ENCODE results near the gene SLC18B1.
"Not testable (repeated sequence)": the region's sequence is repeated elsewhere in the genome, so short reads cannot be mapped to it uniquely, and the experiment has no call there.

SLC18B1 gene

GRCh38 chr6:132798869-132799538 is 567 bp upstream of the SLC18B1 start:
- peak; percentile 65 for DNase-seq

- no peak for DNase-seq
Observed at GRCh38 chr6:132795461-132795860, 3.0 kb downstream of the SLC18B1 start.

DNA sequence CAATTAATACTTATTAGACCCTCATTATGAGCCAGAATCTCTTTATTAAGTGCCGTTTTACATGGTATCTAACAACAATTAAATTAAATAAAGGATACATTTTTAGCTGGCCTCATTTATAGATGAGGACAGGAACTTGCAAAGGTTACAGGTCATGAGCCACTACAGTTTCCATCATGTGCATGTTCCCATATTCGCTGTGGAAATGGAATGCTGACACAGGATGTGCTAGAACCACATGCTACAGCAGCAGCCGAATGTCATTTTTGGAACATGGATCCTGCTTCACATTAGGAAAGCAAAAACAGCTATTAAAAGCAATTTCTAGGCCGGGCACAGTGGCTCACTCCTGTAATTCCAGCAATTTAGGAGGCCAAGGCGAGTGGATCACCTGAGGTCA is 5.9 kb downstream of the SLC18B1 start:
- DNase-seq, result no peak

DNA sequence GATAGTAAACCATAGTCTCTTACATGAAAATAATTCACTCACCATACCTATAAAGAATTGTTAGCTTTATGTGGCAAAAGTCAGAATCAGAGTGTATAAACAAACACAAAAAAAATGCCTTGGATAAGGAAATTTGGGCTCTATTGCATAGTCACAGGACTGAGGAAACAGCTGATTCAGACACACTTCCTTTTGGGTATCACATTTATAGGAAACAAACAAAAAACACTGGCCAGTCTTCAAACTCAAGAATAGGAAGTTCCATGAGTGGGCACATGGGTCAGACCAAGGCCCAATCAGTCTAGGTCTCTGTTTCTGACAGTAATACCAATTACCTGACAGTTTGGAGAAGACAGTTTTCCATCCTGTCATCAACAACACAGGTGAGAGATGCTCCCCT is 8.0 kb downstream of the SLC18B1 start:
- no peak for DNase-seq

DNA sequence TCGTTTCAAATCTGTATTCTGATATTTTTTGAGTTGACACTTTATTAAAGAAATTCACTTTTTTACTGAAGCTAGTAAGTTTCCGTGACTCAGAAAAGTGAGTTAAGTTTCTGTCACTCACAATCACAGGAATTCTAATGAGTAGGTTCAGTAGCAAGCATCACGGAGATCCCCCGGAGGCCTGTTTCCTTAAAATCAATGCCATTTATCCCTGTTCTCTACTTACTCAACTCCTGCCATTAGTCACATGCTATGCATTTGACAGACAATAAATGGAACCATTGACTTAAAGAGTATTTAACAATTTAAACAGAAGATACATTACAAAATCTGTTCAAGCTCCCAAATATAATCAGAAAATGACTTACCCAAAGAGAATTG is 9.1 kb downstream of the SLC18B1 start:
- DNase-seq, result no peak

GRCh38 chr6:132788658-132789395 is 9.6 kb downstream of the SLC18B1 start:
- DNase-seq, result no peak

DNA sequence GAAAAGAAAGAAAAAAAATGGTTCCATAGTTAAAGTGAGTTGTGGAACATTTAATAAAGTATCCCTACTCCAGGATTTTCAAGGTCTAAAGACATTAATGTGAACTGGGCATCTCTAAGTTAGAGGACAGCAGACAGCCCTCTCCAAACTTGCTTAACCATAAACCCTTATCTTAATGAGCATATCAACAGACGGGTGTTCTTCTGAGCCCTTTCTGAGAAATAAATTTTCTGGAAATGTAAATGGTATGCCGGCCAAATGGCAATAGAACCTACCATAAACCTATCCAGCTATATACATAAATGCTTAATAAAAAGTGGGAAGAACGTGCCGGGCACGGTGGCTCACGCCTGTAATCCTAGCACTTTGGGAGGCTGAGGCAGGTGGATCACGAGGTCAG is 12.5 kb downstream of the SLC18B1 start:
- DNase-seq, result no peak

- no peak for DNase-seq
Observed at GRCh38 chr6:132780770-132781371, 17.6 kb downstream of the SLC18B1 start.

GRCh38 chr6:132777881-132778280 is 20.6 kb downstream of the SLC18B1 start:
- DNase-seq, result not testable (repeated sequence)

- DNase-seq, result no peak
Observed at GRCh38 chr6:132768051-132768517, 30.4 kb downstream of the SLC18B1 start.

DNA sequence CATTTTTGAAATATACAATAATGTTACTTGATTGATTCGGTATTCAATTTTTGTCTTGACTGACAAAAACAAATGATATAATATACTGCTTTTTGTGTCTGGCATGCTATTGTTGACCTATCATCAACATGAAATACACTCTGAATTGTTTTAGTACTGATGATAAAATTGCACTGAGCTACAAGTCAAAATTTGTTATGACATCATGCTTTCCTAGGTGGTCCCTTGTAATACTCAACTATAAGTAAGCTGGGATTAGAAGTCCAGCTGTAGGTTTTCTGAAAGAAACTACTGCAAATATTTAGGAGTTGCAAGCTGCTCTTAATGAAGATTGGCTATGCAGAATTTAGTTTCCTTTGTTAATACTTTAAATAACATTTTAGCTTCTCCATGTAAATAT is 32.9 kb downstream of the SLC18B1 start:
- no peak for DNase-seq

DNA sequence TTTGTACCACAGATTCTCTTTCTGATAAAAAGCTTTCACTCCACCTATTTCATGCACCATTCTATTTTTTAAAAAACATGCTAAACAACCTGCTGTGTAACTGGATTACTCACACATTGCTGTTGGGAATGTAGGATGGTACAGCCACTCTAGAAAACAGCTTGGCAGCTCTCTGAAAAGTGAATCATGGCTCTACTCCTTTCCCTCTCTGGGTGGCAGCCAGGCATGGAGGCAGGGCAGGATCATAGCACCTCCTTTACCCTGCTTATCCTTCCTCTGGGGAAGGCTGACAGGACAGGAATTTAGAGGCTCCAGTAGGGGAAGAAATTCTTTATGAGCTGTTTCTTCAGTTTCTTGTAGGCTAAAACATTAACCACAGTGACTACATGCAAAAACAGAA is 34.1 kb downstream of the SLC18B1 start:
- no peak for DNase-seq

DNA sequence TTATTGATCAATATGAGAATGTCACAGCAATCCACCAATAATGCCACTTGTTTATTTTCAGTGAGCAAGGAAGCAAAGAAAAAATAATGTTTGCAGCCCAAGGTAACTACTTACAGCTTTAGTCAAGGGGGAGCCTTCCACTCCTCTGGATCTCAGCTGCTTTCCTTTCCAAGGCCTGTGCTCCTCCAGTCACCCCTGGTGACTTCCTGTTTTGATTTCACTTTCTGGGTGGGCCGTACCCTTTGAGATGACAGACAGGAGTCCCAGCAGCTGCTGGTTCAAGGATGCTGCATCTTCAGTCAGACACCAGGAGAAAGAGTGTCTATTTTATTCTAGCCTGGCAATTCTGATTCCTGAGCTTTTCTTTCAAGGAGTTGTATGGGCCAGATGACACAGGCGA is 35.2 kb downstream of the SLC18B1 start:
- DNase-seq, result no peak

DNA sequence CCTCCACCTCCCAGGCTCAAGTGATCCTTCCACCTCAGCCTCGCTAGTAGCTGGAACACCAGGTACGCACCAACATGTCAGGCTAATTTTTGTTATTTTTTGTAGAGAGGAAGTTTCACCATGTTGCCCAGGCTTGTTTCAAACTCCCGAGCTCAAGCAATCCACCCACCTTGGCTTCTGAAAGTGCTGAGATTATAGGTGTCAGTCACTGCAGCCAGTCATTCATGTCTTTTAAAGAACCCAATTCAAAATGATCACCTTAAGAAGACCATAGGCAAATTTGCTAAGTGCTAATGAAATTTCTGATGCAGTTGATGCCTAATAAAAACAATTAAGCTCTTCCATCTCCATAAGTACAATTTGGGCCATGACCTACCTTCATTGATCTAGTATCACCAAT is 38.2 kb downstream of the SLC18B1 start:
- DNase-seq, result no peak

DNA sequence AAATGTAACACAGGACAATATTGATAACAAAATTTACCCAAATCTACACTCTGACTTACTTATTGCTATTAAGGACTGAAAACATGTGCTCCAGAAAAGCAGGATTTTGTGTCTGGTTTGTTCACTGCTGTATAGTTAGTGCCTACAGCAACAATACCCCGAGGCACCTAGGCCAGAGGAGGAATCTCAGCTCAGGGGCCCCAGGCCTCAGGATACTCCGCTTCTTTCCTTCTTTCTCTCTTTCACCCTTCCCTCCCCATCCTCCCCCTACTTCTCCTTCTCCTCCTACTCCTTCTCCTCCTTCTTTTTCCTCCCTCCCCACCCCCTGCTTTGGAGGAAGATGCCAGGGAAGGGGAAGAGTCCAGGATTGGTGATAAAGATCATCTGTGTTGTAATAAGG is 39.7 kb downstream of the SLC18B1 start:
- DNase-seq, result no peak

DNA sequence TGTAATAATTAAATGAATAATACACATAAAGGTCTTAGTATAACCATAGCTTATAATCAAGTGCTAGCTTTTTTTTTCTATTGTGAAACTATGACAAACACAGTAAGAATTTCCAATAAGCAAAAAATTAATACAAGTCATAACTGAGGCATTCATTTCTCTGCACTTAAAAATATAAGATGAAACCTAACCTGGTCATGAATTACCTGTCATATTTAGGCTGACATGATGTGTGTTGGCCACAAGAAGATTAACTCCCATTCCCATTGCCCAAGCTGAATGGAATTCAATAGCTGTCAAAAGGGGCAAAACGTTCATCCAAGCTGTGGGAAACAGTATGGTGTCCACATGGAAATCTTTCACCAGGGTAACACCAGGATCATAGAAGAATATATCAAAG is 46.2 kb downstream of the SLC18B1 start:
- DNase-seq, result no peak

DNA sequence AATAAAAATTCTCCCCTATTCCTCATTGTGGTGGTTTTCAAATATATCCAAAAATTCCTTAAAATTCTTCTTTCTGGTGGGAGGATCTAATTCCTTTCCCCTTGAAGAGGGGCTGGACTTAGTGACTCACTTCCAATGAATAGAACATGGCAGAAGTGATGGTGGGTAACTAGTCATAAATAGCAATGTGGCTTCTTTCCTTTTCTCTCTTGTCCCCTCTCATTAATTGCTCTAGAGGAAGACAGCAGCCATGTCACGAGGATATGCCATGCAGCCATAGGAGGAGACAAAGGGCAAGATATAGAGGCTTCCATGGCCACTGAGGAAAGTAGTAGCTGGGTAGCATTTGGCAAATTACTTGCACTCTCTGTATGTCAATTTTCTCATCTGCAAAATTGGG is 46.6 kb downstream of the SLC18B1 start:
- DNase-seq, result no peak

DNA sequence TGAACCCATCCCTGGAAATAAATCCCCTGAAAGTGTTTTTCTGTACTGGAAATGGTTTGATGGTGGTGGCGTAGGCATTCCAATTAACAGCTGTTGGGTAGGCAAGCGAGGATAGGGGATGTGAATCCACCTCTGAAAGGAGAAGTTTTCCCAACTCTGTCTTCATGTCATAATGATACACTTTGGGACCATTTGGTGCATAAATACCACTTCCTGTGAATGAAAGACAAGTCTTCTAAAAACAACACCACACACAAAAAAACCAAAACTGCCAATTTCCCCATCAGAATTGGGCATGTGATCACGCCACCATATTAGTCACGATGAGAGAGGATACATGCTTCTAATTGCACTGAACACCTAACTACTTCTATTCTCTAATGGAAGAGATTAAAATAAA is 47.1 kb downstream of the SLC18B1 start:
- DNase-seq, result no peak

DNA sequence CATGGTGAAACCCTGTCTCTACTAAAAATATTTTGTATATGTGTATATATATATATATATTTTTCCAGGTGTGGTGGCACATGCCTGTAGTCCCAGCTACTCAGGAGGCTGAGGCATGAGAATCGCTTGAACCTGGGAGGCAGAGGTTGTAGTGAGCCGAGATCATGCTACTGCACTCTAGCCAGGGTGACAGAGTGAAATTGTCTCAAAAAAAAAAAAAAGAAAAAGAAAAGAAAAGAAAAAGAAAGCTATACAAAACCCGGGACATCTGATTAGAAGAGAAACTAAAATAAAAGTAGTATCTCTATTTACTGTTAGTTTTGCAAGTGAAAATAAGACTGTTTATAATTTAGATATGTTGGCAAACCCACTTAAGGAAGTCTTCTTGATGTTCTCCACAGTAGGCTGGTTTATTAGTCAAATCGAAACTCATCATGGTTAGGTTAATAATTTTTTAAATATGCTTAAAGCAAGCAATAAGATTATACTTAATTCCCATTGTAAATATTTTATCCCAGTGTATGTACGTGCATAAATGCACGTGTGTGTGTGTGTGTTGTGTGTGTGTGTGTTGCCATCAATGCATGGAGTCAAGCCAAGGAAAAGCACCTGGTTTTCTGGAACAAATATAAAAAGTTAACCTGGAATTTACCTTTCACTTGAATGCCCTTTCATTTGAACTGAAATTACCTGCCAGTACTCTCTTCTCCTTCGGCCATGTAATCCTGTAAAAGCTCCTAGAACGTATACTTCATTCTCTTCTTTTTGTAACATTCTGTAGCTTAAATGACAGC is 47.8 kb downstream of the SLC18B1 start:
- DNase-seq, result no peak

DNA sequence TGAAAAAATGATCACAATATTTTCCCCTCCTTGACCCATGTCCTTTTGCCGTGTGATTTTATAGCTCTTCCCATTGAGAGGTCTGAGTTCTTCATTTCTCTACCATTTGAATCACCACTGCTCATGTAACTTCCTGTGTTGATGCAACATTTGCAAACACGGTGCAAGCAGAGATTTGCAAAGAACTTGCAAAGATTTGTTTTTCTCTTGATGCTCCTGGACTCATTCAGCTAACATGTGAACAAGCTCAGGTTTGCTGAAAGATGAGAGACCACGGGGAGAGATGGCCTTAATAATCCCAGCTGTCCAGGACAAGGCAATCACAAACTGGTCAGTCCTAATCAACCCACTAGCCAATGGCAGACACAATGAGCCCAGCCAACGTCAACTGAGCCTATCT is 49.3 kb downstream of the SLC18B1 start:
- DNase-seq, result no peak

GRCh38 chr6:132748446-132748845 is 50.0 kb downstream of the SLC18B1 start:
- no peak for DNase-seq

- DNase-seq, result no peak
Observed at GRCh38 chr6:132746048-132746447, 52.4 kb downstream of the SLC18B1 start.

DNA sequence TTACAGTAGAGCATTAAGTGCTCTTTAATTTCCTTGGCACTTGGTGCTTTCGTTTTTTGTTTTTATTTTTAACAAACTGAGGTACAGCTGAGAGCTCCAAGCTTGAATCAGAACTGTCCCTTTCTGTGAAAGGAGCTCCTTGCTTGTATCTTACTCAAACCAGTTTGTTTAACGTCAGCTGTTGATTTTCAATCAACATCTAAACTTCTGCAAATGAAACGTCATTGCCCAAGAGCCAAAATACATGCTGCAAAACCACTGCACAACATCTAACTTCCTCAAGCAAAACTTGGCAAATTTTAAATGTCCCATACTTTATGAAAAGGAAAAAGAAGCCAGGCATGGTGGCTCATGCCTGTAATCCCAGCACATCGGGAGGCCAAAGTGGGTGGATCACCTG is 55.9 kb downstream of the SLC18B1 start:
- DNase-seq, result no peak

DNA sequence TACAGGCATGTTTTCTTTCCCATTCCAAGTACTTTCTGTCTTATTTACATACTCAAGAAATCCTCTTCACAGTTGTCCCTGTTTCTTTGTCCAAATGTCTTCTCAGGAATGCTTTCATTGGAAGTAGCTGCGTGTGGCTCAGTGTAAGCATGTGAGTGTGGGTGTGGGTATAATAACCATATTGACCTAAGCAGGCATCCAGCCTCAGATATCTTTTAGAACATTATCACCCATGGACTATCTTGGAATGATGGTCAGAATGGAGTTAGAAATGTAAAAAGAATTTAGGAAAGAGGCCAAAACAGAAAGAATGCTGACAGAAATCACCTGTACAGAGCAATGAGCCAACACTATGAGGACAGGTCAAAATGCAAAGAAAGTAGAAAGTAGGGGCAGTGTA is 57.2 kb downstream of the SLC18B1 start:
- no peak for DNase-seq

Measured in DMS 273 treated with DMSO at 0.1 percent for 48 hours (cell line).